ENCODE measurements around the gene ROBO2. TPM values are rescaled to one million over a fixed set of nuclear protein-coding genes. Genes with fewer than 3 reads are reported as not detected.

Gene ROBO2
- total RNA-seq, 2 experiments from 2014 or later, result not detected

- no peaks in the 10 kb centered on the region for H3K36me3 Mint-ChIP-seq
- no peak overlapping the region for H3K27ac Mint-ChIP-seq
- H3K4me1 Mint-ChIP-seq, result peaks cover 2% of the 10 kb centered on the region
- DNase-seq, result no peak
- H3K9me3 Mint-ChIP-seq, result peaks cover 4% of the 10 kb centered on the region
- no peak overlapping the region for H3K4me3 Mint-ChIP-seq
- H3K27me3 Mint-ChIP-seq, result peaks cover 44% of the 10 kb centered on the region
Measured at GRCh38 chr3:77040926-77041722, 1.2 kb downstream of the ROBO2 start.

GRCh38 chr3:77041811-77042210, 1.9 kb downstream of the ROBO2 start:
- Mint-ChIP-seq H3K36me3 (no peaks in the 10 kb centered on the region), H3K27ac (no peak overlapping the region), H3K27me3 (peaks cover 44% of the 10 kb centered on the region), H3K4me1 (peaks cover 2% of the 10 kb centered on the region), H3K9me3 (peaks cover 4% of the 10 kb centered on the region), H3K4me3 (no peak overlapping the region)
- DNase-seq, result no peak

GRCh38 chr3:77042343-77042742, 2.4 kb downstream of the ROBO2 start:
- no peak for DNase-seq
- Mint-ChIP-seq H3K9me3 (peaks cover 6% of the 10 kb centered on the region), H3K36me3 (no peaks in the 10 kb centered on the region), H3K4me3 (no peak overlapping the region), H3K27ac (no peak overlapping the region), H3K4me1 (peaks cover 2% of the 10 kb centered on the region), H3K27me3 (peaks cover 43% of the 10 kb centered on the region)

- H3K27ac Mint-ChIP-seq, result no peak overlapping the region
- peaks cover 38% of the 10 kb centered on the region for H3K27me3 Mint-ChIP-seq
- no peak for DNase-seq
- H3K9me3 Mint-ChIP-seq, result peaks cover 6% of the 10 kb centered on the region
- no peaks in the 10 kb centered on the region for H3K36me3 Mint-ChIP-seq
- H3K4me1 Mint-ChIP-seq, result peaks cover 2% of the 10 kb centered on the region
- no peak overlapping the region for H3K4me3 Mint-ChIP-seq
Measured at GRCh38 chr3:77042882-77043281, 3.0 kb downstream of the ROBO2 start.

- no peaks in the 10 kb centered on the region for H3K4me1 Mint-ChIP-seq
- H3K36me3 Mint-ChIP-seq, result no peaks in the 10 kb centered on the region
- H3K27me3 Mint-ChIP-seq, result peaks cover 12% of the 10 kb centered on the region
- peaks cover 4% of the 10 kb centered on the region for H3K9me3 Mint-ChIP-seq
- no peak overlapping the region for H3K4me3 Mint-ChIP-seq
- no peak overlapping the region for H3K27ac Mint-ChIP-seq
- DNase-seq, result no peak
Measured at GRCh38 chr3:77045686-77046085, 5.8 kb downstream of the ROBO2 start.

GRCh38 chr3:77048186-77048585, 8.3 kb downstream of the ROBO2 start:
- Mint-ChIP-seq H3K36me3 (no peaks in the 10 kb centered on the region), H3K4me1 (no peaks in the 10 kb centered on the region), H3K27me3 (no peaks in the 10 kb centered on the region), H3K9me3 (peaks cover 4% of the 10 kb centered on the region), H3K4me3 (no peak overlapping the region), H3K27ac (no peak overlapping the region)
- DNase-seq, result no peak

GRCh38 chr3:77051591-77051990, 11.7 kb downstream of the ROBO2 start:
- Mint-ChIP-seq H3K4me1 (no peaks in the 10 kb centered on the region), H3K4me3 (no peak overlapping the region), H3K36me3 (no peaks in the 10 kb centered on the region), H3K27ac (no peak overlapping the region), H3K9me3 (peaks cover 4% of the 10 kb centered on the region), H3K27me3 (no peaks in the 10 kb centered on the region)
- no peak for DNase-seq

- no peaks in the 10 kb centered on the region for H3K36me3 Mint-ChIP-seq
- no peak overlapping the region for H3K4me3 Mint-ChIP-seq
- H3K27ac Mint-ChIP-seq, result no peak overlapping the region
- peaks cover 3% of the 10 kb centered on the region for H3K9me3 Mint-ChIP-seq
- H3K4me1 Mint-ChIP-seq, result no peaks in the 10 kb centered on the region
- H3K27me3 Mint-ChIP-seq, result no peaks in the 10 kb centered on the region
- DNase-seq, result no peak
Measured at GRCh38 chr3:77052051-77052501, 12.2 kb downstream of the ROBO2 start.

- Mint-ChIP-seq H3K27ac (no peak overlapping the region), H3K4me3 (no peak overlapping the region), H3K27me3 (no peaks in the 10 kb centered on the region), H3K36me3 (no peaks in the 10 kb centered on the region), H3K4me1 (no peaks in the 10 kb centered on the region), H3K9me3 (peaks cover 3% of the 10 kb centered on the region)
- no peak for DNase-seq
Measured at GRCh38 chr3:77052733-77053670, 13.1 kb downstream of the ROBO2 start.

GRCh38 chr3:77053795-77054194, 13.9 kb downstream of the ROBO2 start:
- Mint-ChIP-seq H3K27ac (no peak overlapping the region), H3K36me3 (no peaks in the 10 kb centered on the region), H3K4me3 (no peak overlapping the region), H3K27me3 (no peaks in the 10 kb centered on the region), H3K4me1 (no peaks in the 10 kb centered on the region), H3K9me3 (peaks cover 3% of the 10 kb centered on the region)
- DNase-seq, result no peak

- H3K27ac Mint-ChIP-seq, result no peak overlapping the region
- no peaks in the 10 kb centered on the region for H3K27me3 Mint-ChIP-seq
- H3K4me3 Mint-ChIP-seq, result no peak overlapping the region
- H3K4me1 Mint-ChIP-seq, result no peaks in the 10 kb centered on the region
- H3K9me3 Mint-ChIP-seq, result peaks cover 3% of the 10 kb centered on the region
- no peak for DNase-seq
- H3K36me3 Mint-ChIP-seq, result no peaks in the 10 kb centered on the region
Measured at GRCh38 chr3:77055841-77056341, 16.0 kb downstream of the ROBO2 start.

- peaks cover 4% of the 10 kb centered on the region for H3K9me3 Mint-ChIP-seq
- no peaks in the 10 kb centered on the region for H3K4me1 Mint-ChIP-seq
- no peak for DNase-seq
- H3K27me3 Mint-ChIP-seq, result no peaks in the 10 kb centered on the region
- H3K4me3 Mint-ChIP-seq, result no peak overlapping the region
- H3K36me3 Mint-ChIP-seq, result no peaks in the 10 kb centered on the region
- no peak overlapping the region for H3K27ac Mint-ChIP-seq
Measured at GRCh38 chr3:77059354-77059753, 19.5 kb downstream of the ROBO2 start.

- H3K36me3 Mint-ChIP-seq, result no peaks in the 10 kb centered on the region
- H3K27me3 Mint-ChIP-seq, result no peaks in the 10 kb centered on the region
- no peak overlapping the region for H3K4me3 Mint-ChIP-seq
- H3K4me1 Mint-ChIP-seq, result no peaks in the 10 kb centered on the region
- no peak for DNase-seq
- H3K9me3 Mint-ChIP-seq, result peaks cover 1% of the 10 kb centered on the region
- no peak overlapping the region for H3K27ac Mint-ChIP-seq
Measured at GRCh38 chr3:77063423-77063822, 23.5 kb downstream of the ROBO2 start.

- no peaks in the 10 kb centered on the region for H3K27me3 Mint-ChIP-seq
- H3K36me3 Mint-ChIP-seq, result no peaks in the 10 kb centered on the region
- no peak overlapping the region for H3K4me3 Mint-ChIP-seq
- H3K9me3 Mint-ChIP-seq, result peaks cover 3% of the 10 kb centered on the region
- no peak overlapping the region for H3K27ac Mint-ChIP-seq
- no peak for DNase-seq
- H3K4me1 Mint-ChIP-seq, result no peaks in the 10 kb centered on the region
Measured at GRCh38 chr3:77065750-77066149, 25.9 kb downstream of the ROBO2 start.

- H3K27ac Mint-ChIP-seq, result no peak overlapping the region
- no peaks in the 10 kb centered on the region for H3K36me3 Mint-ChIP-seq
- H3K4me3 Mint-ChIP-seq, result no peak overlapping the region
- H3K4me1 Mint-ChIP-seq, result no peaks in the 10 kb centered on the region
- H3K27me3 Mint-ChIP-seq, result no peaks in the 10 kb centered on the region
- peaks cover 3% of the 10 kb centered on the region for H3K9me3 Mint-ChIP-seq
- DNase-seq, result no peak
Measured at GRCh38 chr3:77066829-77067228, 26.9 kb downstream of the ROBO2 start.
